ENCODE data around the gene ARSA.

DNA sequence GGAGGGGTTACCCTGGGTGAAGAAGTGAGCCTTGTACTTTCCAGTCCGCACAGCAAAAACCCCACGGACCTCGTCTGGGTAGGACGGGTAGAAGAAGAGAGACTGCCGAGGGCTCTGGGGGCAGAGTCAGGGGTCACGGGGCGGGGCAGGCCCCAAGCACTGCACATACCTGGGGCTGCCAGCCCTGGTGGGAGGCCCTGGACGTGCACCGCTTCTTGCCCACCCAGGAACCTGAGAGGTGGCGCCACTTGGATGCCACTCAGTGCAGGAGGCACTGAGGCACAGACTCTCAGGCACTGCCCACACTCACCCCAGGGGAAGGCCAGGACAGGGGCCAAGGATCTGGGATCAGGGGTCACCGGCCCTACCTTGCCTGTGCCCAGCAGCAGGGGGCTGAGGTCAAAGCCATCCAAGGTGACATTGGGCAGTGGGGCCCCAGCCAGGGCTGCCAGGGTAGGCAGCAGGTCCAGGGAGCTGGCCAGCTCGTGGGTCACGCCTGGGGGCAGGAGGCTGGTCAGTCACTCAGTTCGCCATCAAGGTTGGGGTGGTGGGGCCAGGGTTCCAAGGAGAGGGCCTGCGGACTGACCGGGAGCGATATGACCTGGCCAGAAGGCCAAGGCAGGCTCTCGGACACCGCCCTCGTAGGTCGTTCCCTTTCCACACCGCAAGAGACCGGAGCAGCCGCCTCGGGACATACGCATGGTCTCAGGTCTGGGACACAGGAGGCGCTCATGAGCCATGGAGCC is 2.2 kb downstream of the ARSA start:
- TF ChIP-seq, protein P1, sequence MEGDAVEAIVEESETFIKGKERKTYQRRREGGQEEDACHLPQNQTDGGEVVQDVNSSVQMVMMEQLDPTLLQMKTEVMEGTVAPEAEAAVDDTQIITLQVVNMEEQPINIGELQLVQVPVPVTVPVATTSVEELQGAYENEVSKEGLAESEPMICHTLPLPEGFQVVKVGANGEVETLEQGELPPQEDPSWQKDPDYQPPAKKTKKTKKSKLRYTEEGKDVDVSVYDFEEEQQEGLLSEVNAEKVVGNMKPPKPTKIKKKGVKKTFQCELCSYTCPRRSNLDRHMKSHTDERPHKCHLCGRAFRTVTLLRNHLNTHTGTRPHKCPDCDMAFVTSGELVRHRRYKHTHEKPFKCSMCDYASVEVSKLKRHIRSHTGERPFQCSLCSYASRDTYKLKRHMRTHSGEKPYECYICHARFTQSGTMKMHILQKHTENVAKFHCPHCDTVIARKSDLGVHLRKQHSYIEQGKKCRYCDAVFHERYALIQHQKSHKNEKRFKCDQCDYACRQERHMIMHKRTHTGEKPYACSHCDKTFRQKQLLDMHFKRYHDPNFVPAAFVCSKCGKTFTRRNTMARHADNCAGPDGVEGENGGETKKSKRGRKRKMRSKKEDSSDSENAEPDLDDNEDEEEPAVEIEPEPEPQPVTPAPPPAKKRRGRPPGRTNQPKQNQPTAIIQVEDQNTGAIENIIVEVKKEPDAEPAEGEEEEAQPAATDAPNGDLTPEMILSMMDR (IDR thresholded peaks at IDR 0.05; ENCODE audit: low read length): peak; percentile 23; the same call in 1 of the 2 replicates
- TF ChIP-seq EZH2 (IDR thresholded peaks at IDR 0.05; ENCODE audit: borderline replicate concordance, low read length): no peak

Measured in OCI-LY1 (cell line).